Activated naive CD4-positive, alpha-beta T cell (primary cell): Measurements from ENCODE around the gene NPRL2.

Source experiments
- DNase-seq, 4 experiments: peaks; one replicate each; lab custom pipeline; 2025; lab: John Stamatoyannopoulos, UW

The NPRL2 gene

GRCh38 chr3:50347187-50347813 lies 3.3 kb downstream of the NPRL2 start:
- peak; percentile 17 to 60 (median 38) for DNase-seq

- DNase-seq: peak; percentile 41 to 72 (median 54)
Measured at GRCh38 chr3:50345586-50346234, 4.9 kb downstream of the NPRL2 start, which contains the start of gene ZMYND10. ZMYND10 (minus strand) TSS chr3:50345732; CDS start chr3:50345579, 153 bp downstream.

- DNase-seq: no peak
Measured at GRCh38 chr3:50345008-50345407, 5.6 kb downstream of the NPRL2 start.

- no peak for DNase-seq
Measured at GRCh38 chr3:50342813-50343633, 7.6 kb downstream of the NPRL2 start.

GRCh38 chr3:50341996-50342650 lies 8.5 kb downstream of the NPRL2 start:
- DNase-seq: no peak

GRCh38 chr3:50341537-50341936 lies 9.0 kb downstream of the NPRL2 start:
- DNase-seq: no peak

GRCh38 chr3:50340448-50341329 lies 9.9 kb downstream of the NPRL2 start, which contains the start of gene RASSF1:
RASSF1 (minus strand) TSS chr3:50340836; CDS start chr3:50340805, 31 bp downstream.
- peak in 2 of 4 experiments; percentile 31 to 33 for DNase-seq

- DNase-seq: no peak
Measured at GRCh38 chr3:50340147-50340447, 10.5 kb downstream of the NPRL2 start.

- DNase-seq: no peak
Measured at GRCh38 chr3:50339485-50340146, 11.0 kb downstream of the NPRL2 start.

GRCh38 chr3:50338965-50339364 lies 11.6 kb downstream of the NPRL2 start:
- no peak for DNase-seq

GRCh38 chr3:50337175-50337861 lies 13.3 kb downstream of the NPRL2 start:
- DNase-seq: peak; percentile 76 to 88 (median 84)

- no peak for DNase-seq
Measured at GRCh38 chr3:50336452-50337174, 14.0 kb downstream of the NPRL2 start.

GRCh38 chr3:50334339-50335075 lies 16.1 kb downstream of the NPRL2 start:
- no peak for DNase-seq

GRCh38 chr3:50333744-50334328 lies 16.7 kb downstream of the NPRL2 start:
- no peak for DNase-seq

GRCh38 chr3:50331364-50331907 lies 19.1 kb downstream of the NPRL2 start:
- no peak for DNase-seq

- no peak for DNase-seq
Measured at GRCh38 chr3:50330330-50330729, 20.2 kb downstream of the NPRL2 start.

- DNase-seq: peak; percentile 74 to 92 (median 82)
Measured at GRCh38 chr3:50327943-50328691, 22.5 kb downstream of the NPRL2 start, which contains the start of gene TUSC2. TUSC2 (minus strand) TSS chr3:50328223; CDS start chr3:50328099, 124 bp downstream.
